HG02642 (cell line): Measurements from ENCODE around the gene RAD51D.
A peak's percentile ranks its signal among the peaks of the same experiment; 100 is the strongest.
"Not testable (repeated sequence)": the region's sequence is repeated elsewhere in the genome, so short reads cannot be mapped to it uniquely, and the experiment has no call there.

Experiments used
- ATAC-seq: cut with Tn5 transposase; IDR thresholded peaks from one replicate; pipeline ENCODE4 v1.9.1; 2021; ENCODE audit warnings: mild to moderate bottlenecking; ENCODE audit not compliant: unreplicated experiment, poor library complexity

The RAD51D gene

DNA sequence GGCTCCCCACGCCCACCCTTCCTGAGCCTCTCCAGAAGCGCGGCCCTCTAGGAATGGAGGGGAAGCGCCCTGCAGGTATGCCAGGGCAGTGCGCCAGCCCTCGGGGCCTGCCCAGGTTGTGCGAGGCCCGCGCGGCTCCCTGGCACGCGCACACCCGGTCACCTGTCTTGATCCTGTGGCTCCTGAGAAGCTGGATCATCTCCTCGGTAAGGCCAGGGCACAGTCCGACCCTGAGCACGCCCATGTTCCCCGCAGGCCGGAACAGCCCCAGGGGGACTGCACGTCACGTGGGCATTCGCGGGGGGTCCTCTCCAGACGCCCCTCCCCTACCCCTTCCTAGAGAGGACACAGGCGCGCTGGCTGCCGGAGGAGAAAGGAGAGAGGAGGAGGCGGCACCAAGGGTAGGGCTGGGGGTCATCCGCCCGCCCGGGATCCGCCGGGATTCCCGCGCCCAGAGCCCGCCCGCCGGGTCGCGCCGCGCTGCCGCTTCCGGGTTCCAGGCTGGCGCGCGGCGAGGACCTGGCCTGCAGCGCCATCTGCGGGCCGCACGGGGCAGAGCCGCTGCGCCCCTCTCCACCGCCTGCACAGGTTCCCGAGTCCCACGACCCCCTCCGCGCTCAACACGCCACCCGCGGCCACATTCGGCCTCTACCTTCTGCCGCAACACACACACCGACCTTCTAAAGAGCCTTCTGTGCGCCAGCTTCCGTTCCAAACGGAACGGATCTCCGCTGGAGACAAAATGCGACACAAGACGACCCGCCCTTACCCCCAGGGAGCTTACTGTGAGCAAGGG, at the start of gene RAD51D:
RAD51D (minus strand) TSS at position 491 of the 796 bp plus-strand sequence; CDS start at position 244, 247 bp downstream.
- peak; percentile 84 for ATAC-seq

DNA sequence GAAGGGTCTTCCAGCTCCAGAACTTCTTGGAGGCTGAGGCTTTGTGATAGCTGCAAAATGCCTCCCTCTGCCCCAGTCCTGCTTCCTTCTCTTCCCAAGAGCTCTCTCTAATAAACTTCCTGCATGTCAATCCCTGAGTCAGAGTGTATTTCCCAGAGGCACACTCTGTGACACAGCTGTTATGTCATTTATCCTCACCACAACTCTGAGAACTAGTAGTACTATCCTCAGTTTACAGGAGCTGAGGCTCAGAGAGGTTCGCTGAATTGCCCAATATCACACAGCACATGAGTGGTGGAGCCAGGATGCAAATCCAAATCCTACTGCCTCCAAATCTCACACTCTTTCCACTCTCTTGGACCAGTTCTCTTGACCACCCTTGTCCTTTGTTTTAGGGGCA, 48.0 kb upstream of the RAD51D start:
- no peak for ATAC-seq

DNA sequence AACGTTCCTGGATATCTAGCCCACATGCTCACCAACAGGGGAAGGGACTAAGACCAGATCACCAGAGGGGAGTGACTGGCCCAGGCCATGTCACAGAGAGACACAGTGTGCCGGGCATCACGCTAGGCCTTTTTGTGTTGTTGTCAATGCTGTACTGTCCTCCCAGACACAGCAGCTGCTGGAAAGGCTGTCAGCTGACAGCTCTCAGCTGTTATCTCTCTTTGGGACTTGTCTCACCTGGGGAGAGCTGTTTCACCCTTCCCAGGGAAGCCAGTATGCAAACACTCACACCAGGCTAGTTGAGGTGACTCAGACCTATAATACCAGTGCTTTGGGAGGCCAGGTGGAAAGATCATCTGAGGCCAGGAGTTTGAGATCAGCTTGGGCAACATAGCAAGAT, 47.4 kb upstream of the RAD51D start:
- no peak for ATAC-seq

DNA sequence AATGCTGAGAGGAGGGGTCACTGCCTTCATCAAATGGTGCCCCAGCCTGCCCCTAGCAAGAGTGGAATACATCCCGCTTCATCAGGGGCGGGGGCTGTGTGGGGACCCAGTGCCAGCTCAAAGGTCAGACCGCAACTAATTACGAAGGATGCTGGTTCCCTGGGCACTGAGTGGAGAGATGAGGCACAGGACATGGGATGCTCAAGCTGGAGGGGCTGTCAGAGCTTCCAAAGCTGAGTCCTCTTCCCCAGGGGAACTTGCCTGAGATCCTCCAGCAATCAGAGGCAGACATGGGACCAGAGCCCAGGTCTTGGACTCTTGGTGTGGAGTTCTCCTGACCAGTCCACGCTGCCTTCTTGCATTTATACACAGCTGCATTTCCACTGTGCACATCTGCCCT, 46.9 kb upstream of the RAD51D start:
- no peak for ATAC-seq

DNA sequence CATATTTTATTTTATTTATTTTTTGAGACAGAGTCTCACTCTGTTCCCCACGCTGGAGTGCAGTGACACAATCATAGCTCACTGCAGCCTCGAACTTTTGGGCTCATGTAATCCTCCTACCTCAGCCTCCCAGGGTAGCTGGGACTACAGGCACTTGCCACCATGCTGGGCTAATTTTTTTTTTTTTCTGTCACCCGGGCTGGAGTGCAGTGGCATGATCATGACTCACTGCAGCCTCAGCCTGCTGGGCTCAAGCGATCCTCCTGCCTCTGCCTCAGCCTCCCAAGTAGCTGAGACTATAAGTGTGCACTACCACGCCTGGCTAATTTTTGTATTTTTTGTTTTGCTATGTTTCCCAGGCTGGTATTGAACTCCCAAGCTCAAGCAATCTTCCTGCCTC, 45.1 kb upstream of the RAD51D start:
- ATAC-seq: no peak

DNA sequence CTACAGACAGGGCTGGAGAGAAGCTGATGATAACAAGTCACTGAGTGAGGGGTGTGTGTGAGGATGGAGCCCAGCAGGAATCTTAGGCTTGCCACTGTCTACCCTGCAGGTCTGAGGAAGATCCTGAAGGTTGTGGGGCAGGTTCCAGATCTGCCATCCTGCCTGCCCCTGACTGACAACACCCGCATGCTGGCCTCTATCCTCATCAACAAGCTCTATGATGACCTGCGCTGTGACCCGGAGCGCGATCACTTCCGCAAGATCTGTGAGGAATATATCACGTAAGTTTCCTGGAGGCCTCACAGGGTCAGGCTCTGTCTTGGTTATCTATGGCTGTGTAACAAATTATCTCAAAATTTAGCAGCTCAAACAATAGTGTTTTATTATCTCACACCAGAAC, 44.2 kb upstream of the RAD51D start:
- no peak for ATAC-seq

DNA sequence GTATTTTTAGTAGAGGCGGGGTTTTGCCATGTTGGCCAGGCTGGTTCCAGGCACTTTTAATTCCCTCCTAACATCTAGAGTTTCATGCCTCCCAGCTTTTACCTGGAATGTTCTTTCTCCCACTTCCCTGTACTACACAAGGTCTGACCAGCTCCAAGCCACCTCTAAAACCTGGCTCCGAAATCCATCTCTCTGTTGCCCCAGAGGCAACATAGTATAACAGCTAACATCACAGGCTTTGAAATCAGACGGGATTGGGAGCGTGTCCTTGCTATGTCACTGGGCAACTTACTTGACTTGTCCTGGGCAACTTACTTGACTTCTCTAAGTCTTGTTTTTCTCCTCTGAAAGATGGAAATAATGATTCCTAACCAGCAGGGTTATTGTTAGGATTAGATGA, 43.1 kb upstream of the RAD51D start:
- ATAC-seq: no peak

DNA sequence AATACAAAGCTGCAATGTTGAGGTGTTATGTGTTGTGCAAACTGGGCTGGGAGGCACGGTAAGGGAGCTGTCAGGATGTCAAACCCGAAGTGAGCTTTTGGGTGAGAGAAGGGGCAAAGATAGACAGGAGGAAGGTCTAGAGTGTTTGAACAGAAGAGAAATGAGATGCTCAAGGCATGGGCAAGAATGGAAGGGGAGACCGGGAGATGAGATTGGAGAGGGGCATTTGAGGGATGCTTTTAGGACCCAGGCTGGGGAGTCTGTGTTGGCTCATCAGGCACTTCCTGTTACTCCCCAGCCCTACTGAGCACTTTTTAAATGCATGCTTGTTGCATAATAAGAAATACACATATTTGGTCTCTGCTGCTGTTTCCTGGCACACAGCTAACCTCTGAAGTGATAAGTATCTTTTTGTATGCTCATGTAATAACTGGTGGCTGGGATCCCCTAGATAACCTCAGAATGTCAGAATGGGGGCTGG, 41.7 kb upstream of the RAD51D start:
- ATAC-seq: no peak

DNA sequence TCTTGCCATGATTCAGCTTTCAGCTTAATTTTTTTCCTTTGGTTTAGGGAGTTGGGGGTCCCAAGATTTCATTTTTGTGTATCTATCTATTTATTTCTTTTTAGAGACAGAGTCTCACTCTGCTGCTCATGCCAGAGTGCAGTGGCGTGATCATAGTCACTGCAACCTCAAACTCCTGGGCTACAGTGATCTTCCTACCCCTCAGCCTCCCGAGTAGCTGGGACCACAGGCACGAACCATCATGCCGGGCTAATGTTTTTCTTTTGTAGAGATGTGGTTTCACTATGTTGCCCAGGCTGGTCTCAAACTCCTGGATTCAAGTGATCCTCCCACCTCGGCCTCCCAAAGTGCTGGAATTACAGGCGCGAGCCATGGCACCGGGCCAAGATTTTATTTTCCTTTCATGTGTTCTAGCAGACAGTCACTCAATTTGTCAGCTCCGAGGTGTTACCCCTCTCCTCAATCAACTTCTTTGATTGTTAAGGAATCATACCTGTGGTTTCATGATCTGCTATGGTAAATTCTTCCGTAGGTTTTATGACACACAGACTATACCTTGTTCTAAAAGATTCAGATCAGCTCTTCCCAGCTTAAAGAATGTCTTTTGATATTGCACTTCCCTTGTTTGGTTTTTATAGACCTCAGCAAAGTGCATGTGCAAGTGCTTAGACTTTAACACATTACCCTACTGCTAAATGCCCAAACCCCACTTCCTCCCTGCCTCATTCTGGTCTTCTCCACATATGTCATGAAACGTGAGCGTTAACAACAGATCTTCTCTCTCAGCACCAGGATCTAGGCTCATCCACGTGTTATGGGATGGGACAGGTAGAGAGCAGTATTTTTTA, 40.9 kb upstream of the RAD51D start:
- no peak for ATAC-seq

DNA sequence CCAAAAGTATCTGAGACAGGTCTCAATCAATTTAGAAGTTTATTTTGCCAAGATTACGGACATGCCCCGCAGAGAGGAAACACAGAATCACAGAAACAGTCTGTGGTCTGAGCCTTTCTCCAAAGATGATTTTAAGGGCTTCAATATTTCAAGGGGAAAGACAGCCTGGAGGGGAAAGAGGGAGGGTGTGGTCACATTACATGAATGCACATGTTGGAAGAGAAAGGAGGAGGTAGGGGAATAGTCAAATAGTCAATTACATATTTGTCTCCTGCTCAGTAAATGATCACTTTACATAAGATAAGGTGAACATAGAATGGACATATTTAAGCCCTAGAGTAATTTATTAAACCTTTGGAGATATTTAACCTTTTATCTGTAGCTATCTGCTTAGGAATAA, 40.3 kb upstream of the RAD51D start:
- ATAC-seq: no peak

DNA sequence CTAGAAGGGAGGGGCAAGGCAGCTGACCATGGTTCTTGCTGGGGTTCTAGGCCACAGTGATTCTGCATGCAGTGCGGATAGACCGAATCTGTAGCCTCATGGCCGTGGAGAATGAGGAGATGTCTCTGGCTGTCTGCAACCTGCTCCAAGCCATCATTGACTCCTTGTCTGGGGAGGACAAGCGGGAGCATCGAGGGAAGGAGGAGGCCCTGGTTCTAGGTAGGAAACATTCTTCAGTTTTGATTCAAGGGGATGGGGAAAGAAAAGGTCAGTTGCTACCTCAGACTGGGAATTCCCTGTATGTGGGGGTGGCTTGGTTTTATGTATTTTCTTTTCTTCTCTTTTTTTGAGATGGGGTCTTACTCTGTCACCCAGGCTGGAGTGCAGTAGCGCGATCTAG, 35.6 kb upstream of the RAD51D start:
- ATAC-seq: no peak

DNA sequence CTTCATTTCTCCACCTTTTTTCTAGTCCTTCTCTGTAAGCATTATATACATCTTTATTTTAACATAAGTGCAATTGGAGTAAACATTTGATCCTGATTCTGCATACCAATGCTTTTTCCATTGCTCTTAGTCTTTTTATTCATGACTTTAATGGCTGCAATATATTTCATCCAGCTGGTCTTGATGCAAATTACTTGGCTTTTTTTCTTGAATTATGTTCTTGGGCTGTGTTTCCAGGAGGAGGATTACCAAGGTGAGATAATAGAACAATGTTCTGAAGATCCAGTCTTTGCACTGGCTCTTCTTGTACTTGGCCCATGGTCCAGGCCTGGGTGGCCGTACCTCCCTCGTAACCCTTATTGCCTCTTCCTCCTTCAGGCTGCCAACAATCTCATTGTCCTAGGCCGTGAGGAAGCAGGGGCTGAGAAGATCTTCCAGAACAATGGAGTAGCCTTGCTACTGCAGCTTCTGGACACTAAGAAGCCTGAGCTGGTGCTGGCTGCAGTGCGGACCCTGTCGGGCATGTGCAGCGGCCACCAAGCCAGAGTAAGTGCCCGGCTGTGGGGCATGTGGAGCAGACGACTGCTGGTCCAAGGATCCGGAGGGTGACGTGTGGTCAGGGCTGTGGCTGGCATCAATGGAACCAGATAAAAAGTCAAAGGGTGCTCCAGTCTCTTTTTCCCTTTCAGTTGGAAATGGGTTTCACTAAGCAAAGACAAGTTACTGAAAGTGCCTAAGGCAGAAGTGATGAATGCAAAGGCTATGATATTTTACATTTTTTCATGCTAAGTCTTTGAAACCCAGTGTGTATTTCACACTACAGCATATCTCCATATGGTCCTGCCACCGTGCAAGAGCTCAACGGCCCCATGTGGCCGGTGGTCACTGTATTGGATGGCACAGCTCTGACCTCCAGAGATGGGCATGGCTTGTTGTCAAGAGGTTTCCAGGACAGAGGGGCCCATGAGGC, 34.8 kb upstream of the RAD51D start:
- no peak for ATAC-seq

DNA sequence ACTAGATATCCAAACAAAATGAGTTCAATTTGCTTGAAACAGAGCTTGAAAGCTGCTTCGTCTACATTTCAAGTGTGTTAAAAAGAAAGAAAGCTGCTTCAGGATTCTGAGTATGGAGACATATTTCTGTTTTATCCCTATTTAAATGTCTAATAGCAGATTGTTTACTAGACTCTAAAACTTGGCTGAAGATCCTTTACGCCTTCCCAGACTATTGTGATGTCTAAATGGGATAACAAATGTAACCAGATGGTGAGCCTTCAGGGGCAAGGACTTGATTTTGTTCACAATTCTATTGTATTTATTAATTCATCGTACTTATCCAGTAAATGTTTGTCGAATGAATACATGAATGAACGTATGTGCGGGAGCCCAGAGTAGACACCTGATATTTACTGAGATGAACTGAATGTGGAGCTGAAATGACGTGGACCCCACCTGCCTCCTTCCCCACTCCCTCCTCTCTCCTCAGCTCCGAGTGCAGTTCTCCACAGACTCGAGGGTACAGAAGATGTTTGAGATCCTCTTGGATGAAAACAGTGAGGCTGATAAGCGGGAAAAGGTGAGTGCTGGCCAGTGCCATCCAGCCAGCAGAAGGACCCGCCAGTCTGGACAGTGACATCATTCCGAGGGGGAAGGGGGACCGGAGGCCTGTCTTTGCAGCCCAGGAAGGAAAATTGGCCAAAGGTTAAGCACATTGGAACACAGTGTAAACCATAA, 32.9 kb upstream of the RAD51D start:
- no peak for ATAC-seq

DNA sequence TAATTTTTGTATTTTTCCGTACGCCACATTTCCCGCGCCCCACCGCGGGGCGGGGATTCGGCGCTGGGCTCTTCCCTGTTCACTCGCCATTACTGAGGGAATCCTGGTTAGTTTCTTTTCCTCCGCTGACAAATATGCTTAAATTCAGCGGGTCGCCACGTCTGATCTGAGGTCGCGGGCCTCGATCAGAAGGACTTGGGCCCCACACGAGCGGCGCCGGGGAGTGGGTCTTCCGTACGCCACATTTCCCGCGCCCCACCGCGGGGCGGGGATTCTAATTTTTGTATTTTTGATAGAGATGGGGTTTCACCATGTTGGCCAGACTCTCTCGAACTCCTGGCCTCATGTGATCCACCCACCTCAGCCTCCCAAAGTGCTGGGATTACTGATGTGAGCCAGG, 31.4 kb upstream of the RAD51D start:
- not testable (repeated sequence) for ATAC-seq

DNA sequence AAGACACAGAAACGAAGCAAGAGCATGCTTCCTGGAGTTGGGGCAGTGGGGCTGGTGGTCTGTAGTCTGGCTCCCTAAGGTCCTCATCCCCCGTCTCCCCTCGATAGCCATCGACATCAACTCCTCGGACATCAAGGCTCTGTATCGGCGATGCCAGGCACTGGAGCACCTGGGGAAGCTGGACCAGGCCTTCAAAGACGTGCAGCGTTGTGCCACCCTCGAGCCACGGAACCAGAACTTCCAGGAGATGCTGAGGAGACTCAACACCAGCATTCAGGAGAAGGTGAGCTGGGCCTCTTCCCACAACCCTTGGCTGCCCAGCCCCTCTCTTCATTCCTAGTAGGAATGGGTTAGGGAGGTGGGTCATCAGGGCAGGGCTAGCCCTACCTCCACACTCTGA, 30.3 kb upstream of the RAD51D start:
- no peak for ATAC-seq

DNA sequence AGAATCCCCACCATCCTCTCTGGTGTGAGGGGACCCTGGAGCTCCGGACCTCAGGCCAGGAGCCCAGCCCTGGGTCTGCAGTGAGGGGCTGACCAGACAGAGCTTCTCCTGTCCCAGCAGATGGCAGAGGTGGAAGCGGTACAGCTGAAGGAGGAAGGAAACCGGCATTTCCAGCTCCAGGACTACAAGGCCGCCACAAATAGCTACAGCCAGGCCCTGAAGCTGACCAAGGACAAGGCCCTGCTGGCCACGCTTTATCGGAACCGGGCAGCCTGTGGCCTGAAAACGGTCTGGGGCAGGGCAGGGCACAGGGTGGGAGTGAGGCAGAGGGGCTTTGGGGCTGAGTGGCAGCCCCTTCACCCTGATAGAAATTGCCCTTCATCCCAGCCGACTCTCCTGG, 28.5 kb upstream of the RAD51D start:
- no peak for ATAC-seq

DNA sequence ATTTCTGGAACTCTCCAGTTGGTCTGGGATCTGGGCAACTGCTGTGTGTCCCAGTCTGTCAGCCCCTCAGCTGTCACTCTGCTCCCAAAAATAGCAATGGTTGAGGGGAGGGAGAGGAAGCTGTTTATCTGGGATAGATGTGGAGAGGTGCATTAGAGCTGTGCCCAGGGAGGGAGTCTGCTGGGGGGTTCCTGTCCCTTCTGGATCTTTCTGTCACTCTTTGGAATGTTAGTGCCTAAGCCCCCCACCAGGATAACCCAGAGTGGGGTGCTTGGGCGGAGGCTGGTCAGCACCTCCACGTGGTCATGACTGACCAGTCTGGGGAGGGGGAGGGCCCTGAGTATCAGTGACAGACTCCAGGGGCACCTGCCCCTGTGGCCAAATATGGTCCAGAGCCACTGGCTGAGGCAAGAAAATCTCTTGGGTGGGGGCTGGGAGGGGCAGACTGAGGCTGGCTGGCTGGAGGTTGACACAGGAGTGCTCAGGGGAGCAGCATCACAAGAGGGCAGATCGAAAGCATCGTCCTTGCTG, 27.8 kb upstream of the RAD51D start, which contains the start of gene UNC45B:
UNC45B (plus strand) TSS at position 443 of the 531 bp plus-strand sequence. CDS start 447 bp downstream, outside the sequence.
- ATAC-seq: no peak

DNA sequence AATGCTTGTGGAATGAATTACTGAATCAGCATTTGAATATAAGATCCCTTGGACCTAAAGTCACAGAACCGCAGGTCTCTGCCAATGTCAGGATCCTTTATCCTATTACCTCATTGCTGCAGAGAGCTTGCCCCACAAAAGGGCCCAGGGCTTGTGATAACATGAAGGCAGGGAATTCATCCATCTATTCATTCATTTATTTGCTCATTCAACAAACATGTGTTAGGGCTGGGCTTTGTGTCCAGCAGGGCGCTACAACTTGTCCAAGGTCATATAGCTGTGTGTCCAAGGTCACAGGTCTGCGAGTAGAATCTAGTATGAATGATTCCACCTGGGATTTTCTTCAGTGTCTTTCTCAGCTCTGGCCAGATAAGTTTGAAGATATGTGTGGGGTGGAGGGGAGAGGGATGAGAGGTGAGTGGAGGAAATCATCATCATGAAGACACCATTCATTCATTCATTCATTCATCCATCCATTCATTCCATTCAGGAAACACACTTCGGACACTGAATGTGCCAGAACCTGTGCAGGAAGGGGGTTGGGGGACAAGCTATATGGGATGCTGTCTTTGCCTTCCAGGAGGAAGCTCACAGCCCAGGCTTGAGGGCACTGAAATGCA, 26.7 kb upstream of the RAD51D start:
- ATAC-seq: no peak

DNA sequence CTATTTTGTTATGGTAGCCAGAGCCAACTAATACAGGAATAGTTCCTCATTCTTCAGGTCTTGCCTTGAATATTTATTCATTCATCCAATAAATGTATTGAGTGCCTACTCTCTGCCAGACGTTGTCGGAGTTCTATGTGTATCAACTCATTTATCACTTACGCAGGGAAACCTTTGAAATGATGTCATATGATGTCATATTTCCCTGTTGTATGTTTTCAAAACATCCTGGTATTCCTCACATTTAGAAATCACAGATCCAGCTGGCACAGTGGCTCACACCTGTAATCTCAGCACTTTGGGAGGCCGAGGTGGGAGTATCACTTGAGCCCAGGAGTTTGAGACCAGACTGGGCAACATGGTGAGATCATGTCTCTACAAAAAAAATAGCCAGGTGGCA, 25.2 kb upstream of the RAD51D start:
- no peak for ATAC-seq
